Stimulated activated CD8-positive, alpha-beta memory T cell treated with anti-CD3 and anti-CD28 coated beads, Interleukin-4, amount 100 ng/mL, for 1 hour (primary cell): ENCODE results near the gene ALDH3A1.

Experiments used
- DNase-seq, 2 donors: peaks; one replicate each; pipeline ENCODE4 v3.0.0-alpha.2; 2020; ENCODE audit warnings: low read depth in 2 of 2, low spot score in 1 of 2

Gene ALDH3A1

GRCh38 chr17:19720631-19721426 is 27.3 kb downstream of the ALDH3A1 start:
- no peak for DNase-seq

GRCh38 chr17:19720210-19720475 is 28.0 kb downstream of the ALDH3A1 start:
- no peak for DNase-seq

DNA sequence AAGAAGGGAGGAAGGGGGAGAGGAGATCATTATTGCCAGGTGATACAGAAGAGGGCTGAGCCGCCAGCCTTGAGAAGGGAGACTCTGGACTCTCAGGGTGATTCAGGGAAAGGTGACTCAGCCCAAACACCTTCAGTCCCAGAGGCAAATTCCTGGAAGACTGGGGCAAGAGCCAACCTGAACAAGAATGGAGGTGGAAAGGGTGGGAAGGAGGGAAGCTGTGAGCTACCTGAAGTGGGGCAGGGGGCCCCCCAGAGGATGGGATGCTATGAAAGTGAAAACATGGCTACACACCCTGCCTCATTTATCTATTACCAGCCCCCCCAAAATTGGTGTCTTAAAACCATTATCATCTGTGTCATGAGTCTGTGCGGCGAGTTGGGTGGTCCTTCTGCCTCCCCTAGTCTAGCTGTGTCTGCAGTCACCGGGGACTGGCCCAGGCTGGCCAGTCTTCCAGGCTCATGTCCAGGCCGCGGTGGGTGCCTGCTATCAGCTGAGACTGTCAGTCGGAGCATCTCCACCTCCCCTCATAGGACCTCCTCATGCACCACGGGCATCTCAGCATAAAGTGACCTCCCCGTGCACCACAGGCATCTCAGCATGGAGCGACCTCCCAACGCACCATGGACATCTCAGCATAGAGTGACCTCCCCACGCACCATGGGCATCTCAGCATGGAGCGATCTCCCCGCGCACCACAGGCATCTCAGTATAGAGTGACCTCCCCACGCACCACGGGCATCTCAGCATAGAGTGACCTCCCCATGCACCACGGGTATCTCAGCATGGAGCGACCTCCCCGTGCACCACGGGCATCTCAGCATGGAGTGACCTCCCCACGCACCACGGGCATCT is 28.5 kb downstream of the ALDH3A1 start:
- DNase-seq: no peak

GRCh38 chr17:19718613-19719354 is 29.3 kb downstream of the ALDH3A1 start:
- DNase-seq: no peak

GRCh38 chr17:19718041-19718612 is 30.0 kb downstream of the ALDH3A1 start:
- no peak for DNase-seq

DNA sequence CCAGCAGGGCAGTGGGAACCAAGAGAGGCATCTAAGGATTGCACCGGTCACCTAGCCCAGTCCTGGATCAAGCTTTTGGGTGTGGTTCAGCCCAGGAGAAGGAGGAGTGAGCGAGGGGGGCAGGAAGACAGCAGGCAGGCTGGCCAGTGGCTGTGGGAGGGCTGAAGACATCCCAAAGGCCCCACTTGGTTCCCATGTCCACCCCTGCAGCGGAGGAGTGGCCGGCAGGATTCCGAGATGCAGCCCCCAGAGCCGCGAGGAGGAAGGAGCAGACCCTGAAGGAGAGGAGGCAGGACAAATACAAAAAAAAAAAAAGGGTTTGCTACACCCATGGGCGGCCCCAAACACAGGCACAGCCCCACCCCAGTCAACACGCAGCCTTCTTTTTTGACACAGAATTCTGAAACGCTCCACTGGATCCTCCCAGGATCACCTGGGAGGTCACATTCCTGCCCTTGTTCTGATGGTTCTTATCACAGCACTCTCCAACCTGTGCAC is 30.6 kb downstream of the ALDH3A1 start:
- DNase-seq: no peak

GRCh38 chr17:19717031-19717360 is 31.1 kb downstream of the ALDH3A1 start:
- no peak for DNase-seq

- DNase-seq: no peak
Observed at GRCh38 chr17:19716108-19717030, 31.7 kb downstream of the ALDH3A1 start, which contains the start of gene SLC47A2. SLC47A2 (minus strand) TSS chr17:19716584; CDS start chr17:19716555, 29 bp downstream.

- no peak for DNase-seq
Observed at GRCh38 chr17:19714542-19715411, 33.3 kb downstream of the ALDH3A1 start.

- no peak for DNase-seq
Observed at GRCh38 chr17:19713901-19714361, 34.2 kb downstream of the ALDH3A1 start.

DNA sequence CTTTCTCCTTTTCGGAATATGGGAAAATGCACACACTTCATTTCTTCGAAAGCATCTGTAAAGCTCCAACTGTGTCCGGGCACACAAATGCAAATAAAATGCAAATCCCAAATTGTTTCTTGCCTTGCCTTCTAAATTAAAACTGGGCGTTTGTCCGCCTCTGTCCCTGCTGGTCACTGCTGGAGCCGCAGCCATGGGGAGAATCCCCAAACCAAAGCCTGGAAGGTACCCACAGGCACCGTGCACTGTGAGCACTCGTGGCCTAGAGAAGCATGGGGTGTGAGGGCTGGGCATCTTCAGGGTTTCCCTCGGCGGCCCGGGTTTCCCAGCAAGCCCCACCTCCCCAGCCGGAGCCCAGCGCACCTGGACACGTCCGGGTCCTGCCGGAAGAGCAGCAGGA is 34.6 kb downstream of the ALDH3A1 start:
- no peak for DNase-seq

- no peak for DNase-seq
Observed at GRCh38 chr17:19712436-19713004, 35.6 kb downstream of the ALDH3A1 start.

DNA sequence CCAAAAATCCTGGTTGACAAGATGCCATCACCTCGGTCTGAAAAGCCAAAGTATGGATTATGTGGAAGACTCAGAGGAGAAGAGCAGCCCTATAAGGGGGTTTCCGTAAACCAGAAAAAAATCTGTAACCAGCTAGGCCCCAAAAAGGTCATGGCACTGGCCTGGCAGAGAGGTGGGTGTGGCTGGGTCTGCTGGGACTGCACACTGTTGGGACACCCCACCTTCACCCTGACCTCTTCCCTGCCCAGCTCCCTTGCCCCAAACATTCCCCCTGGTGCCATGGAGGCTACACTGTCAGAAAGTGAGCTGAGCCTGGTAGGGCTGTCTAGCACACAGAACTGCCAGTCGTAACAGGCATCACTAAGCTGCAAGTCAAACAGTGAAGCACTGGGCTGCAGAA is 38.3 kb downstream of the ALDH3A1 start:
- no peak for DNase-seq

DNA sequence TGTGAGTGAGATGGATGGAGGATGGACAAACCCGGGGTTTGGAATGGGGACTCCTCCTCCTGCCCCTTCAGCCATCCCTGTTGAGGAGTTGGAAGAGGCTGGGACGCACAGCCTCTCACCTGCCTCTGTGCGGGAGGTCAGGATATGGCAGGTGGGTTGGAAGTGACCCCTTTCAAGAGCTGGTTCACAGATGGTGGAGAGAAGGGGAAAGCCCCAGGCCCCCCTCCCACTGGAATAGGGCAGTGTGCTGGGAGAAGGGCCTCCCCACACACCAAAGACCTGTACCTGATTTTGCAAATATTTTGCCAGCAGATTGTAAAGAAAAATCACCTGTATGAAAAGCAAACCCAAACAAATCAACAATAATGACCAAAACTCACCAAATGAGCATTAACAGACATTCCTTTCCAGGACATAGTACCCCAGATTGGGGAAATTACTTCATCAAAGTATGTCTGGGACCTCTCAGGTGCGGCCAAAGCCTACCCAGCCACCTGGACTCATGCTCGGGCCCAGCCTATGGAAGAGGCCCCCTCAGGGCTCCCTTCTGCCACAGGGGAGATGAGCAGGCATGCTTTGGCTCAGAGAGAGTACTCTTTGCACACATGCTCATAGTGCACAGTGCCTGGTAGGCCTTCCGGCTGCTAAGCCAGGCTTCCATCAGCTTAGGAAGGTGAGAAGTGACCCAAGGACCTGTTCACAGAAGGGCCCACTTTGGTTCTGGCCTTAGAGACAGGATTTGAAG is 39.5 kb downstream of the ALDH3A1 start:
- no peak for DNase-seq

GRCh38 chr17:19707728-19708221 is 40.3 kb downstream of the ALDH3A1 start:
- no peak for DNase-seq

DNA sequence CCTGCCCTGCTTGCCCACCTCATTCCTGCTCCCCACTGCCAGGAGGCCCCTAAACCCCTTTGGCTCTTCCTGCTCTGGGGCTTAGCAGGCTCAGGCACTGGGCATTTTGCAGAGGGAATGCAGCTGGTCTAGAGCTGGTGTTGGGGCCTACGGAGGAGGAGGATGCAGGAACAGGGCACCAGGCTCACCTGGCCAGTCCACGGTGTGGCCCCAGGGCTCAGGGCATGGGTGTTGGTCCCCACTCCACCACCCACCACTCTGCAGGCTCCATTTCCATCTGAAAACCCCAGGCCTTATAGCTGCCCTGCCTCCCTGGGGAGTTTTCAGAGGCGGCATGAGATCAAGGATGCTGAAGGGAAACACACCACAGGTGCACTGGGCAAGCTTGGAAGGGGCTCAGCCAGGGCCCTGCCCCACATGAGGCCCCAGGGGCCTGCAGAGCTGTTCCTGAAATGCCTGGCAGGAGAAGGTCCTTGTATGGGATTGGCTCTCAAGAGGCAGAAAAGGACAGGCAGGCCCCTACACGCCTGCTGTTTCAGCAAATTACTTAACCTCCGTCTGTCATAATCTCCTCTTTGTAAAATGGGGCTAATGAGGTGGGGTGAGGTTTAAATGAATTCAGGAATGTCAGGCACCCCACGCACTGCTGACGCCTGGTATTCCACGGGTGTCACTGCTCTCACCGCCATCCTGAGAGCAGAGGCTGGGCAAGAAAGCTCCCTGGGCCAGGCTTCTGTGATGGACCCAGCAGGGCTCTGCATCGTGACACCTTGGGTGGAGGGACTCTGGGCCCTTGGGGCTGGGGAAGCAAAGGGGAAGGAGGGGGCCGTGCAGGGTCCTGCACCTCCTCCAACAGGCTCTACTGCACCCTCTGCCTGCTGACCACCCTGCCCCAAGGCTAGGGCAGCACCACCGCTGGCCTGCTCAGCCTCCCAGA is 41.0 kb downstream of the ALDH3A1 start:
- DNase-seq: no peak
